OCI-LY3 (cell line): ENCODE data around the gene GPR15LG.

Experiments
- H2AFZ ChIP-seq: fragments of 200-600, 300-600 bp; shearing (Covaris generic); 2 replicates; pipeline ENCODE4 v1.6.0; 2014; ENCODE audit warnings: antibody characterized with exemption, low read depth, low read length
- H3K27ac ChIP-seq: fragments of 200-600, 300-600 bp; sonication (generic); 2 replicates; pipeline ENCODE4 v1.5.1; 2014; ENCODE audit warnings: mild to moderate bottlenecking, low read length, moderate library complexity, mixed read lengths
- H3K27me3 ChIP-seq: fragments of 200-600, 300-600 bp; sonication (generic); 2 replicates; pipeline ENCODE4 v1.6.1; 2014; ENCODE audit warnings: low read depth, low read length, mixed read lengths
- H3K36me3 ChIP-seq: fragments of 200-600, 300-600 bp; sonication (generic); replicated peaks from 2 replicates; pipeline ENCODE3; 2014; ENCODE audit warnings: low read depth, low read length, mixed read lengths
- H3K4me1 ChIP-seq: fragments of 300-600, 200-600 bp; sonication (generic); 2 replicates; pipeline ENCODE4 v1.6.1; 2014; ENCODE audit warnings: low read length, mixed read lengths
- H3K4me2 ChIP-seq: fragments of 200-600, 300-600 bp; sonication (generic); 2 replicates; pipeline ENCODE4 v1.6.1; 2014; ENCODE audit warnings: low read length, mixed read lengths
- H3K4me3 ChIP-seq: fragments of 300-600, 200-600 bp; sonication (generic); 2 replicates; pipeline ENCODE4 v1.5.1; 2014; ENCODE audit warnings: antibody characterized with exemption, mild to moderate bottlenecking, low read length, moderate library complexity
- H3K79me2 ChIP-seq: fragments of 300-600, 200-600 bp; shearing (Covaris generic); 2 replicates; pipeline ENCODE4 v1.6.1; 2014; ENCODE audit warnings: mild to moderate bottlenecking, low read length, mixed read lengths
- H3K9ac ChIP-seq: fragments of 300-600, 200-600 bp; shearing (Covaris generic); 2 replicates; pipeline ENCODE4 v1.6.0; 2014; ENCODE audit warnings: mild to moderate bottlenecking, low read length, moderate library complexity
- H3K9me3 ChIP-seq: fragments of 200-600, 300-600 bp; shearing (Covaris generic); 2 replicates; pipeline ENCODE4 v1.6.1; 2014; ENCODE audit warnings: low read length, mixed read lengths; ENCODE audit not compliant: insufficient read depth
- H4K20me1 ChIP-seq: fragments of 200-600, 300-600 bp; sonication (generic); 2 replicates; pipeline ENCODE4 v1.6.1; 2016; ENCODE audit warnings: low read length, mixed read lengths; ENCODE audit not compliant: insufficient read depth
- EZH2phosphoT487 ChIP-seq: fragments of 200-600 bp; shearing (Covaris generic); IDR thresholded peaks from 2 replicates; pipeline ENCODE4 v1.6.1; 2018; ENCODE audit warnings: antibody characterized with exemption, mixed run types, low read depth
- TF ChIP-seq, protein P1 (sequence below): fragments of 200-600, 300-600 bp; sonication (generic); IDR thresholded peaks from 2 replicates; pipeline ENCODE4 v1.5.1; 2014; ENCODE audit warnings: antibody characterized with exemption, low read length, low read depth

GPR15LG gene

DNA sequence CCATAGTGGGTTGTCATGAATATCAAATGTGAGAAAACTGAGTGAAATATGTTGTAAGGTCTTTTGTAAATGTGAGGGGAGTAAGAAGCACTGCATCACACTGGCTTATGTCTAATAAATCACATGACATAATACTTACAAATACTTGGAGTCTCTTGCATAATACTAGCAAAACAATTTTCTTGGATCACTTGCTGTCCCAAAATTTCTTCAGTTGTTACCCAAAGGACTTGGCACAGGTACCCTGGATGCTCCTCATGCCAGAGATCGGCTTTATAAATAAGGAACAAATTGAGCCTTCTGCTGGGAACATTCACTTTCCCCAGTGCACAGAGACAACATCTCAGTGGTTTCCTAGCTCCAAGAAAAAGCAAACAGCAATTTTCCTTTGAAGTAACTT, 56.8 kb downstream of the GPR15LG start:
- Histone ChIP-seq H3K27ac (no peak overlapping the region), H3K4me3 (no peak overlapping the region), H3K4me2 (no peak overlapping the region), H2AFZ (no peak overlapping the region), H3K27me3 (peaks cover 10% of the 10 kb centered on the region; the same call in 1 of the 2 replicates), H3K36me3 (no peaks in the 10 kb centered on the region), H4K20me1 (no peaks in the 10 kb centered on the region), H3K9ac (no peak overlapping the region), H3K4me1 (no peaks in the 10 kb centered on the region), H3K9me3 (no peaks in the 10 kb centered on the region), H3K79me2 (no peaks in the 10 kb centered on the region)
- TF ChIP-seq EZH2phosphoT487: no peak

DNA sequence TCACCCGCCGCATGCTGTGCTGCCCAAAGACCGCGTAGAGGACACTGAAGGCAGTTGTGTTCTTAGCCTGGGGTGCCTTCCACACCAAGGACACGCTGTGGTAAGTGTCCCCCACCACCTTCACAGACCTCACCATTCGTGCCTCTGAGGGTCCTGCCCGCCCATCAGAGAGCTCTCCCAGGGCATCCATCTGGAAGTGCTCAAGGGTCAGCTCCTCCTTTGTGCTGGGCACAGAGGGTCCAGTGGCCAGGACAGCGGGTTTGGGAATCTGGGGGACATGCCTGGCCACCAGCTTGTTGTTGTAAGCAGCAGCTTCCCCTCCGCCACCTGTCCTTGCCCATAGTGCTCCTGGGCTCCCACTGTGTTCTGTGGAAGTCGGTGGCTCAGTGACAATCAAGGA, 58.8 kb downstream of the GPR15LG start:
- Histone ChIP-seq H3K79me2 (no peaks in the 10 kb centered on the region), H3K9ac (no peak overlapping the region), H3K36me3 (no peaks in the 10 kb centered on the region), H3K4me3 (no peak overlapping the region), H3K27ac (no peak overlapping the region), H3K4me2 (no peak overlapping the region), H2AFZ (no peak overlapping the region), H3K9me3 (no peaks in the 10 kb centered on the region), H3K4me1 (no peaks in the 10 kb centered on the region), H3K27me3 (peaks cover 7% of the 10 kb centered on the region; the same call in 1 of the 2 replicates), H4K20me1 (no peaks in the 10 kb centered on the region)
- TF ChIP-seq EZH2phosphoT487: no peak
- TF ChIP-seq, protein P1, sequence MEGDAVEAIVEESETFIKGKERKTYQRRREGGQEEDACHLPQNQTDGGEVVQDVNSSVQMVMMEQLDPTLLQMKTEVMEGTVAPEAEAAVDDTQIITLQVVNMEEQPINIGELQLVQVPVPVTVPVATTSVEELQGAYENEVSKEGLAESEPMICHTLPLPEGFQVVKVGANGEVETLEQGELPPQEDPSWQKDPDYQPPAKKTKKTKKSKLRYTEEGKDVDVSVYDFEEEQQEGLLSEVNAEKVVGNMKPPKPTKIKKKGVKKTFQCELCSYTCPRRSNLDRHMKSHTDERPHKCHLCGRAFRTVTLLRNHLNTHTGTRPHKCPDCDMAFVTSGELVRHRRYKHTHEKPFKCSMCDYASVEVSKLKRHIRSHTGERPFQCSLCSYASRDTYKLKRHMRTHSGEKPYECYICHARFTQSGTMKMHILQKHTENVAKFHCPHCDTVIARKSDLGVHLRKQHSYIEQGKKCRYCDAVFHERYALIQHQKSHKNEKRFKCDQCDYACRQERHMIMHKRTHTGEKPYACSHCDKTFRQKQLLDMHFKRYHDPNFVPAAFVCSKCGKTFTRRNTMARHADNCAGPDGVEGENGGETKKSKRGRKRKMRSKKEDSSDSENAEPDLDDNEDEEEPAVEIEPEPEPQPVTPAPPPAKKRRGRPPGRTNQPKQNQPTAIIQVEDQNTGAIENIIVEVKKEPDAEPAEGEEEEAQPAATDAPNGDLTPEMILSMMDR: no peak

DNA sequence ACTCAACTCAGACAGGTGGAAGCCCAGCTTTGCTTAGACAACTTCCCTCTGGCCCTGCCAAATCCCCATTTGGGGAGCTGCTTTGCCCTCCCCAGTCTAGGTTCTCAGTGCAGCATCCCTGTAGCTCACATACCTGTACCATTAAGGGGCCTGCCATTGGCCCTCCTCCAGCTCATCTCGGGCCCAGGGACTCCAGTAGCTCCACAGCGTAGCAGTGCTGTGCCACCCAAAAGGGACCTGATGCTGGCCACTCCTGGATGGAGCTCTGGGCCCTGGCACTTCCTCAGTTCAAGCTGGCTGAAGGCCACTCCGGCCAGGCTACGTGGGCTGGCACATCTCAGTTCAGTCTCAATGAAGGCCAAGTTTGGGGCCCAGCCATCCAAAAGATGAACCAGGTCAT, 60.3 kb downstream of the GPR15LG start:
- H3K4me1 ChIP-seq: no peaks in the 10 kb centered on the region
- H3K4me2 ChIP-seq: no peak overlapping the region
- H3K36me3 ChIP-seq: no peaks in the 10 kb centered on the region
- H3K27me3 ChIP-seq: no peaks in the 10 kb centered on the region; the same call in 1 of the 2 replicates
- TF ChIP-seq EZH2phosphoT487: no peak
- TF ChIP-seq, protein P1: no peak
- no peaks in the 10 kb centered on the region for H4K20me1 ChIP-seq
- H3K9me3 ChIP-seq: no peaks in the 10 kb centered on the region
- H3K4me3 ChIP-seq: no peak overlapping the region
- no peak overlapping the region for H3K9ac ChIP-seq
- no peaks in the 10 kb centered on the region for H3K79me2 ChIP-seq
- no peak overlapping the region for H3K27ac ChIP-seq
- no peak overlapping the region for H2AFZ ChIP-seq

DNA sequence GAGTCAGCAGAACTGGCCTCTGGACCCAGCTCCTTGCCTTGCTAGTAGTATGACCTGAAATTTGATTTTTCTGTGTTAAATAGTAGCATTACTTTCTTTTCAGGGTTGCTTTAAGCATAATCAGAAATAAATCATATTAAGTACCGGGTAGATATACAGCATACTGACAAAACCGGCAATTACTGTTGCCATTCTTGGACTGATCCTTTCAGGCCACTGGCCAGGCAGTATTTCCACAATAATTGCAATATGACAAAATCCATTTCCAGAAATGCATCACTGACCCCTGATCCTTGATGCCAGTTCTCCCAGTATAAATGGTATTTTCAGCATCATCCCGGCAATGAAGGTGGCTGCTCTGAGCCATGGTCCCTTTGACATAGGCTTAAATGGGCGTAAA, 60.9 kb downstream of the GPR15LG start:
- Histone ChIP-seq H3K27me3 (no peaks in the 10 kb centered on the region), H3K4me1 (no peaks in the 10 kb centered on the region), H3K79me2 (no peaks in the 10 kb centered on the region), H3K36me3 (no peaks in the 10 kb centered on the region), H4K20me1 (no peaks in the 10 kb centered on the region), H2AFZ (no peak overlapping the region), H3K4me3 (no peak overlapping the region), H3K9ac (no peak overlapping the region), H3K4me2 (no peak overlapping the region), H3K27ac (no peak overlapping the region), H3K9me3 (no peaks in the 10 kb centered on the region)
- TF ChIP-seq EZH2phosphoT487: no peak
- TF ChIP-seq, protein P1: no peak
